AG04450 (cell line): ENCODE results near the gene AMIGO1. TPM values are rescaled to one million over a fixed set of nuclear protein-coding genes. Genes with fewer than 3 reads are reported as not detected.

Experiments
- CTCF ChIA-PET: fragments of 300-600, 350-600 bp; formaldehyde crosslinking; extraction: SDS; loops from one replicate; lab custom pipeline; 2022; ENCODE audit warnings: antibody characterized with exemption, inconsistent platforms; lab: Charles Lee
- POLR2A ChIA-PET: fragments of 350-600 bp; formaldehyde crosslinking; extraction: SDS; loops from one replicate; lab custom pipeline; 2021; ENCODE audit warnings: antibody characterized with exemption, inconsistent platforms; lab: Yijun Ruan, JAX
- DNase-seq: peaks from one replicate; pipeline ENCODE4 v3.0.0-alpha.2; 2011; ENCODE audit warnings: low read depth, low spot score
- H3K27ac ChIP-seq: one replicate; pipeline ENCODE4 v1.5.1; 2012; ENCODE audit warnings: low read depth, low read length, control low read depth
- H3K27me3 ChIP-seq: one replicate; pipeline ENCODE4 v1.6.0; 2012; ENCODE audit warnings: low read length; ENCODE audit not compliant: control insufficient read depth, insufficient read depth
- H3K4me3 ChIP-seq: 2 replicates; pipeline ENCODE4 v1.5.1; 2011; ENCODE audit warnings: mild to moderate bottlenecking, low read depth, low read length, control low read depth
- H3K9me3 ChIP-seq: 2 replicates; pipeline ENCODE4 v1.5.1; 2012; ENCODE audit warnings: low read length; ENCODE audit not compliant: control insufficient read depth, insufficient read depth
- CTCF ChIP-seq: IDR thresholded peaks from 2 replicates; pipeline ENCODE4 v1.5.1; 2011; ENCODE audit warnings: low read depth, low read length, control low read depth, inconsistent platforms
- polyA plus RNA-seq: library from polyadenylated mRNA; depleted of rRNA; stranded (reverse); fragments of >200 nt; gene quantifications from 2 replicates; pipeline ENCODE4 v1.2.3, GENCODE V29; 2011

The AMIGO1 gene
- polyA plus RNA-seq, 1 experiment, result 1.5 TPM

DNA sequence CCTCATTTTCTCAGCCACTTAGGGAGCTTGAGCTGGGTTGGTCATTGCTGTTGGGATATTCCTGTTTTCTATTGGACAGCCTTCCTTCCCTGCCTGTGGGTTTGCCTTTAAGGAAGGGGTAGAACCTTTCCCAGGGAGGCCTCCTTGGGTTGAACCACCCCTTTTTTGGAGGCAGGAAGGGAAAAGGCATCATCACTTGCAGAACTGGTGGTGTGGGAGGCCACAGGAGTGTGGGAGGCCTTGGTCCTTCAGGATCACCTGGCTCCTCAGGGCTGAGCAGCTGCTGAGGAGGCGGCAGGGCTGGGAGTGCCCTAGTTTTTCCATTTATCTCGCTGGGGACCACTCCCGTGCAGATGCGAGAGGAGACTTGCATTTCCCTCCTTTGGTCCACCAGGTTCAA, 16.3 kb downstream of the AMIGO1 start:
- no peak for DNase-seq
- H3K9me3 ChIP-seq, result no peaks in the 10 kb centered on the region; the same call in 1 of the 2 replicates
- H3K27me3 ChIP-seq, result no peaks in the 10 kb centered on the region
- POLR2A ChIA-PET, result interaction anchor here (0.5 to 0.7 kb wide), 2 partner anchors 43 to 46 kb away, joined by 3 to 4 read pairs; no protein-coding TSS in a partner anchor
- H3K4me3 ChIP-seq, result no peak overlapping the region
- CTCF ChIA-PET, result interaction anchor here (0.6 to 37.0 kb wide), 19 partner anchors 9 to 280 kb away, joined by 3 to 1351 read pairs (median 5); partner anchors contain the start of genes AMIGO1, ATXN7L2 and GPR61
- peak overlapping the region; percentile 11 for H3K27ac ChIP-seq
- TF ChIP-seq CTCF, result no peak

DNA sequence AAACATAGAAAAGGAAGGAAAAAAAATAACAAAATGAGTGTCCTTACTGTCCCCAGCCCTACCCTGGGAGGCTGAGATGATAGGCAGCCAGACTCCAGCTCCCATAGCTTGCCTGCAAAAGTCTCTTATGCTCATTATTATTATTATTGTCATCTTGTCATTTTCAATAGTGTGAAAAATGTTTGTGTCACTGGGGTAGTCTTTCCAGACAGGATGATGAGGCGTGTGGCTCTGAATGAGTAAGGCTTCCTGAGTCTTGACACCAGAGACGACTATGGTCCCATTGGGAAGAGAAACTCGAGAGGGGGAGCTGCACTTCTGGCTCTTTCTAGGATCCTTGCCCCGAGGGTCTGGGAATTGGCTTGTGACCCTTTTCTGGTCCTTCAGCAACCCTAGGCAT, 16.7 kb downstream of the AMIGO1 start:
- TF ChIP-seq CTCF, result no peak
- CTCF ChIA-PET, result interaction anchor here (0.9 to 37.0 kb wide), 10 partner anchors 9 to 60 kb away, joined by 3 to 1351 read pairs (median 5); partner anchors contain the start of genes ATXN7L2 and GPR61
- POLR2A ChIA-PET, result no interaction called here
- H3K4me3 ChIP-seq, result no peak overlapping the region
- DNase-seq, result no peak
- H3K27me3 ChIP-seq, result no peaks in the 10 kb centered on the region
- no peaks in the 10 kb centered on the region; the same call in 1 of the 2 replicates for H3K9me3 ChIP-seq
- no peak overlapping the region for H3K27ac ChIP-seq

GRCh38 chr1:109491372-109491771, 18.2 kb downstream of the AMIGO1 start:
- POLR2A ChIA-PET, result interaction anchor here (1.1 kb wide), 1 partner anchor 42 kb away, joined by 9 read pairs; no protein-coding TSS in a partner anchor
- TF ChIP-seq CTCF, result no peak
- DNase-seq, result no peak

GRCh38 chr1:109490934-109491302, 18.6 kb downstream of the AMIGO1 start:
- POLR2A ChIA-PET, result interaction anchor here (1.1 to 1.4 kb wide), 2 partner anchors 39 to 42 kb away, joined by 4 to 9 read pairs; no protein-coding TSS in a partner anchor
- Histone ChIP-seq H3K27ac (no peak overlapping the region), H3K4me3 (no peak overlapping the region), H3K27me3 (no peaks in the 10 kb centered on the region), H3K9me3 (no peaks in the 10 kb centered on the region; the same call in 1 of the 2 replicates)
- DNase-seq, result no peak
- no peak for TF ChIP-seq CTCF
- CTCF ChIA-PET, result interaction anchor here (0.7 to 37.0 kb wide), 24 partner anchors 8 to 290 kb away, joined by 3 to 1351 read pairs (median 6); partner anchors contain the start of genes AMIGO1, GPR61 and PSMA5

More at GRCh38 chr1:109491372-109491771, 18.2 kb downstream of the AMIGO1 start:
- Histone ChIP-seq H3K27me3 (no peaks in the 10 kb centered on the region), H3K27ac (no peak overlapping the region), H3K4me3 (no peak overlapping the region), H3K9me3 (no peaks in the 10 kb centered on the region; the same call in 1 of the 2 replicates)
- CTCF ChIA-PET, result interaction anchor here (0.7 to 37.0 kb wide), 21 partner anchors 8 to 290 kb away, joined by 3 to 1351 read pairs (median 6); partner anchors contain the start of genes AMIGO1, GPR61 and PSMA5
